Stimulated activated naive B cell treated with anti-CD40 and anti-IgM and Interleukin-4, amounts not matched to agents 10 μg/mL and 1 μg/mL and 100 μg/mL, for 72 hours (primary cell): ENCODE measurements around the gene MYCBP2.
"Not testable (repeated sequence)": the region's sequence is repeated elsewhere in the genome, so short reads cannot be mapped to it uniquely, and the experiment has no call there.

Experiments
- ATAC-seq, 2 donors: fragments of 150-1000 bp; cut with Tn5 transposase; replicated peaks; 2 replicates each; pipeline ENCODE4 v1.10.0; 2021; ENCODE audit warnings: moderate library complexity in 1 of 2
- DNase-seq: peaks from one replicate; pipeline ENCODE4 v3.0.0; 2021
- H3K27ac Mint-ChIP-seq: one replicate; pipeline ENCODE4 v1.8.0; 2022; ENCODE audit warnings: mild to moderate bottlenecking, mixed read lengths
- H3K27me3 Mint-ChIP-seq, 2 donors: one replicate each; pipeline ENCODE4 v1.8.0; 2022; ENCODE audit warnings: mixed read lengths in 2 of 2
- H3K36me3 Mint-ChIP-seq, 2 donors: one replicate each; pipeline ENCODE4 v1.8.0; 2022; ENCODE audit warnings: mixed read lengths in 2 of 2, mild to moderate bottlenecking in 1 of 2
- H3K4me1 Mint-ChIP-seq, 2 donors: one replicate each; pipeline ENCODE4 v1.8.0; 2022; ENCODE audit warnings: mixed read lengths in 2 of 2, mild to moderate bottlenecking in 1 of 2
- H3K4me3 Mint-ChIP-seq, 2 donors: one replicate each; pipeline ENCODE4 v1.8.0; 2022; ENCODE audit warnings: mild to moderate bottlenecking in 2 of 2, mixed read lengths in 2 of 2, moderate library complexity in 1 of 2
- H3K9me3 Mint-ChIP-seq, 2 donors: one replicate each; pipeline ENCODE4 v1.8.0; 2022; ENCODE audit warnings: mixed read lengths in 2 of 2, mild to moderate bottlenecking in 1 of 2

The MYCBP2 gene

GRCh38 chr13:77350811-77351210, 23.9 kb upstream of the MYCBP2 start:
- Mint-ChIP-seq H3K4me3 (no peak overlapping the region), H3K27ac (no peak overlapping the region), H3K9me3 (peaks cover 0 to 1% of the 10 kb centered on the region in 2 donors), H3K4me1 (peaks cover 16 to 25% of the 10 kb centered on the region in 2 donors), H3K36me3 (no peaks in the 10 kb centered on the region), H3K27me3 (no peaks in the 10 kb centered on the region)
- no peak for ATAC-seq
- no peak for DNase-seq

DNA sequence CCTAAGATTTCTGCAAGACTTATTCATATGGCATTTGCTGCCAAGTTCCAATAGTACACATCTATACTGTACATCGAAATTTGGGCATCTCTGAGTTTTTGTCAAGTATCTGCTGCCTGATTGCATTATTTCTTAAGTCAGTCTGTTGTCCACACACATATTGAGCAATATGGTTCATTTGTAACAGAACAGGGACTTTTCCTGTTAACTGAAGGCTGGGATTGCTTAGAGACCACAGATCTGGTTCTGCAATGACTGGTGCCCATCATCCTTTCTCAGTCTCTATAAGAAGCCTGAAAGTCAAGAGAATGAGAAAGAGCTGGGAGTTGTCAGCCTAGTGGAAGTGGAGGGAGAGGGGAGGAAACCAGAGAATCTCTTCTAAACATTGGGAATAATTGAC, 22.5 kb upstream of the MYCBP2 start:
- Mint-ChIP-seq H3K27me3 (no peaks in the 10 kb centered on the region), H3K4me1 (peaks cover 20 to 25% of the 10 kb centered on the region in 2 donors), H3K4me3 (no peak overlapping the region), H3K36me3 (no peaks in the 10 kb centered on the region), H3K27ac (no peak overlapping the region), H3K9me3 (peaks cover 0 to 1% of the 10 kb centered on the region in 2 donors)
- DNase-seq (no peak), ATAC-seq (no peak)

DNA sequence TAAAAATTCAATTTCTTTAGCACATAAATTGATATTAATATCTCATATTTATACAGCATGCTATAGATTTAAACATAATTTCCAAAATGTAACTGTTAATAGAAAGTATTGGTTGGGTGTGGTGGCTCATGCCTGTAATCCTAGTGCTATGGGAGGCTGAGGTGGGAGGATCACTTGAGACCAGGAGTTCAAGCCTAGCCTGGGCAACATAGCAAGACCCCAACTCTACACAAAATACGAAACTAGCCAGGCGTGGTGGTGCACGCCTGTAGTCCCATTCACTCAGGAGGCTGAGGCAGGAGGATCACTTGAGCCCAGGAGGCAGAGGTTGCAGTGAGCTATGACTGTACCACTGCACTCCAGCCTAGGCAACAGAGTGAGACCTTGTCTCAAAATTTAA, 20.5 kb upstream of the MYCBP2 start:
- not testable (repeated sequence) for H3K27ac Mint-ChIP-seq, ATAC-seq, H3K27me3 Mint-ChIP-seq, H3K4me3 Mint-ChIP-seq, DNase-seq, H3K9me3 Mint-ChIP-seq, H3K36me3 Mint-ChIP-seq
- peaks cover 22 to 25% of the 10 kb centered on the region in 2 donors for H3K4me1 Mint-ChIP-seq

GRCh38 chr13:77345150-77345780, 18.4 kb upstream of the MYCBP2 start:
- peak overlapping the region; percentile 47 to 62 for H3K4me3 Mint-ChIP-seq
- H3K9me3 Mint-ChIP-seq = peaks cover 0 to 5% of the 10 kb centered on the region in 2 donors
- H3K27ac Mint-ChIP-seq = peak overlapping the region; percentile 95
- H3K36me3 Mint-ChIP-seq = peaks cover 0 to 5% of the 10 kb centered on the region in 2 donors
- DNase-seq = peak; percentile 67
- no peaks in the 10 kb centered on the region for H3K27me3 Mint-ChIP-seq
- peaks cover 34% of the 10 kb centered on the region in 2 donors for H3K4me1 Mint-ChIP-seq
- ATAC-seq = peak; percentile 83 to 88

- H3K27me3 Mint-ChIP-seq = no peaks in the 10 kb centered on the region
- ATAC-seq (no peak), DNase-seq (no peak)
- H3K36me3 Mint-ChIP-seq = peaks cover 0 to 5% of the 10 kb centered on the region in 2 donors
- no peak overlapping the region for H3K4me3 Mint-ChIP-seq
- peaks cover 41 to 48% of the 10 kb centered on the region in 2 donors for H3K4me1 Mint-ChIP-seq
- H3K27ac Mint-ChIP-seq = peak overlapping the region; percentile 95
- peaks cover 0 to 5% of the 10 kb centered on the region in 2 donors for H3K9me3 Mint-ChIP-seq
Measured at GRCh38 chr13:77343841-77344240, 16.9 kb upstream of the MYCBP2 start.

- H3K36me3 Mint-ChIP-seq = peaks cover 0 to 5% of the 10 kb centered on the region in 2 donors
- DNase-seq = no peak
- peak; percentile 78 to 83 for ATAC-seq
- H3K9me3 Mint-ChIP-seq = peaks cover 0 to 5% of the 10 kb centered on the region in 2 donors
- no peaks in the 10 kb centered on the region for H3K27me3 Mint-ChIP-seq
- peak overlapping the region; percentile 56 for H3K27ac Mint-ChIP-seq
- peak overlapping the region; percentile 51 to 63 for H3K4me3 Mint-ChIP-seq
- peaks cover 58 to 75% of the 10 kb centered on the region in 2 donors for H3K4me1 Mint-ChIP-seq
Measured at GRCh38 chr13:77339408-77339807, 12.5 kb upstream of the MYCBP2 start.

- Mint-ChIP-seq H3K9me3 (peaks cover 0 to 5% of the 10 kb centered on the region in 2 donors), H3K27ac (peak overlapping the region; percentile 56), H3K27me3 (no peaks in the 10 kb centered on the region), H3K4me3 (peak overlapping the region; percentile 51 to 63), H3K36me3 (peaks cover 0 to 5% of the 10 kb centered on the region in 2 donors), H3K4me1 (peaks cover 58 to 77% of the 10 kb centered on the region in 2 donors)
- peak; percentile 80 to 82 for ATAC-seq
- no peak for DNase-seq
Measured at GRCh38 chr13:77338961-77339401, 12.1 kb upstream of the MYCBP2 start.

GRCh38 chr13:77338329-77338728, 11.4 kb upstream of the MYCBP2 start:
- ATAC-seq (peak; percentile 39 to 42), DNase-seq (no peak)
- Mint-ChIP-seq H3K36me3 (peaks cover 0 to 5% of the 10 kb centered on the region in 2 donors), H3K9me3 (peaks cover 0 to 5% of the 10 kb centered on the region in 2 donors), H3K27me3 (no peaks in the 10 kb centered on the region), H3K4me3 (peak overlapping the region; percentile 51 to 63), H3K27ac (peak overlapping the region; percentile 56), H3K4me1 (peaks cover 56 to 77% of the 10 kb centered on the region in 2 donors)

DNA sequence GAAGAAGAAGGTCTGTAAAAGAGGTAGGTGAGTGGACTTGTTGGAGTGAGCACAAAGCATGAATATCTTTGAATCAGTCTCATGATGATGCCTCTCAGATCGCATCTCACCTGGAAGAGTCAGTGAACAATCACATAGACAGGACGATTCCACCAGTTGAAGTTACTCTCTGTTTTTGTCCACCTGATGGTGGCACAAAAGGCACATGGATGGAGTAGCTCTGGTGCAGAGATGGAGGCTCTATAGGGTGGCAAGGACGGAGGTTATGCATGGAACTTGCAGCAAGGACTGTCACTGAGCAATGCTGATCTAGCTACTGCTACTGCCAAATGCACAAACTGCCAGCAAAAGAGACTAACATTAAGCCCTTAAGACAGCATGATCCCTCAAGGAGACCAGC, 10.3 kb upstream of the MYCBP2 start:
- no peak overlapping the region for H3K4me3 Mint-ChIP-seq
- no peak overlapping the region for H3K27ac Mint-ChIP-seq
- ATAC-seq (no peak), DNase-seq (no peak)
- H3K4me1 Mint-ChIP-seq = peaks cover 51 to 67% of the 10 kb centered on the region in 2 donors
- no peaks in the 10 kb centered on the region for H3K9me3 Mint-ChIP-seq
- no peaks in the 10 kb centered on the region for H3K27me3 Mint-ChIP-seq
- no peaks in the 10 kb centered on the region for H3K36me3 Mint-ChIP-seq

GRCh38 chr13:77335543-77335942, 8.6 kb upstream of the MYCBP2 start:
- Mint-ChIP-seq H3K4me1 (peaks cover 47 to 69% of the 10 kb centered on the region in 2 donors), H3K4me3 (no peak overlapping the region), H3K27ac (no peak overlapping the region), H3K9me3 (no peaks in the 10 kb centered on the region), H3K36me3 (no peaks in the 10 kb centered on the region), H3K27me3 (no peaks in the 10 kb centered on the region)
- ATAC-seq (no peak), DNase-seq (no peak)

DNA sequence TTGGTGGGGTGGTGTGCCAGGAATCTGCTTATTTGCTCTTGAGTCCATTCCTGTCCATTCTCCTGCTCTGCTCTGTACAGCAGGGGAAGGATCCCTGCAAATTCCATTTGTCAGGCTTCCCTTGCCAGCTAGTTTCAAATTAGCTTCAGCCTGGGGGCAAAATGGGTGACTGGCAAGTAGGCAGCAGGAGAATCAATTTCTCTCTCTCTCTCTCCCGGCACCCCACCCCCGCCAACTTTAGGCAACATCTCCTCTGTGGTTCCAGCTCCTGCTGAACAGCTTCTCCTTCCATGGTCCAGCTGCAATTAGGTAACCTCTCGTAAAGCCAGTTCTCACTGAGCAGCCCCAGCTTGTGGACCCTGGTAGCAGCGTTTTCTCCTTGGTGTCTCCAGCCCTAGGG, 6.7 kb upstream of the MYCBP2 start:
- Mint-ChIP-seq H3K4me1 (peaks cover 33 to 54% of the 10 kb centered on the region in 2 donors), H3K9me3 (no peaks in the 10 kb centered on the region), H3K27ac (no peak overlapping the region), H3K4me3 (no peak overlapping the region), H3K27me3 (no peaks in the 10 kb centered on the region), H3K36me3 (no peaks in the 10 kb centered on the region)
- DNase-seq = no peak
- ATAC-seq = no peak

GRCh38 chr13:77331421-77331820, 4.5 kb upstream of the MYCBP2 start:
- peaks cover 1 to 3% of the 10 kb centered on the region in 2 donors for H3K36me3 Mint-ChIP-seq
- H3K27ac Mint-ChIP-seq = peak overlapping the region; percentile 44
- H3K9me3 Mint-ChIP-seq = no peaks in the 10 kb centered on the region
- ATAC-seq (no peak), DNase-seq (no peak)
- H3K4me3 Mint-ChIP-seq = no peak overlapping the region
- peaks cover 22 to 42% of the 10 kb centered on the region in 2 donors for H3K4me1 Mint-ChIP-seq
- H3K27me3 Mint-ChIP-seq = no peaks in the 10 kb centered on the region

GRCh38 chr13:77329911-77330584, 3.2 kb upstream of the MYCBP2 start:
- Mint-ChIP-seq H3K36me3 (peaks cover 1 to 3% of the 10 kb centered on the region in 2 donors), H3K9me3 (no peaks in the 10 kb centered on the region), H3K27ac (peak overlapping the region; percentile 98), H3K4me1 (peaks cover 18 to 30% of the 10 kb centered on the region in 2 donors), H3K4me3 (peak overlapping the region; percentile 94 to 96), H3K27me3 (no peaks in the 10 kb centered on the region)
- DNase-seq (no peak), ATAC-seq (peak; percentile 2 to 7)

- Mint-ChIP-seq H3K27ac (peak overlapping the region; percentile 98), H3K4me1 (peaks cover 18 to 30% of the 10 kb centered on the region in 2 donors), H3K36me3 (peaks cover 1 to 3% of the 10 kb centered on the region in 2 donors), H3K4me3 (peak overlapping the region; percentile 94 to 96), H3K9me3 (no peaks in the 10 kb centered on the region), H3K27me3 (no peaks in the 10 kb centered on the region)
- DNase-seq (peak; percentile 90), ATAC-seq (peak; percentile 65 to 74)
Measured at GRCh38 chr13:77329133-77329910, 2.4 kb upstream of the MYCBP2 start.
